Measurements from ENCODE around the gene EMC8. TPM values are rescaled to one million over a fixed set of nuclear protein-coding genes. Genes with fewer than 3 reads are reported as not detected.

The EMC8 gene
- total RNA-seq, 1 donor from 2014 or later: 27.4 TPM

DNA sequence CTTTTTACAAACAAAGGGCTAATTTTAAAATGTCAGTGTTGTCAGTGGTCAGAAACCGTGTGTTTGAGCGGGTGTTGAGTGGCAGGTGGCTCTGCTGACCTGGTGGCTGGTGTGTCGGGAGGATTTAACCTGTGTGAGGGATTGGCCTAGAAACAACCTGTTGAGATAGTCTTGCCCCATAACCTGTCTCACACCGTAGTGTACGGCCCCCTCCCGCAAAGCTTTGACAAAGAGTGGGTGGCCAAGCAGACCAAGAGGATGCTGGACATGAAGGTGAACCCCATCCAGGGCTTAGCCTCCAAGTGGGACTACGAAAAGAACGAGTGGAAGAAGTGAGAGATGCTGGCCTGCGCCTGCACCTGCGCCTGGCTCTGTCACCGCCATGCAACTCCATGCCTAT is 7.2 kb upstream of the EMC8 start:
- Mint-ChIP-seq H3K27ac (ENCODE audit: unreplicated experiment) (no peak overlapping the region), H3K27me3 (ENCODE audit: low read depth) (peaks cover 7% of the 10 kb centered on the region), H3K36me3 (ENCODE audit: low read depth) (peaks cover 38% of the 10 kb centered on the region), H3K9me3 (ENCODE audit: low read depth) (no peaks in the 10 kb centered on the region), H3K4me1 (ENCODE audit: low read depth) (peaks cover 8% of the 10 kb centered on the region), H3K4me3 (ENCODE audit: unreplicated experiment) (no peak overlapping the region)
- no peak for DNase-seq (ENCODE audit: low spot score)
- TF ChIP-seq, protein P1, sequence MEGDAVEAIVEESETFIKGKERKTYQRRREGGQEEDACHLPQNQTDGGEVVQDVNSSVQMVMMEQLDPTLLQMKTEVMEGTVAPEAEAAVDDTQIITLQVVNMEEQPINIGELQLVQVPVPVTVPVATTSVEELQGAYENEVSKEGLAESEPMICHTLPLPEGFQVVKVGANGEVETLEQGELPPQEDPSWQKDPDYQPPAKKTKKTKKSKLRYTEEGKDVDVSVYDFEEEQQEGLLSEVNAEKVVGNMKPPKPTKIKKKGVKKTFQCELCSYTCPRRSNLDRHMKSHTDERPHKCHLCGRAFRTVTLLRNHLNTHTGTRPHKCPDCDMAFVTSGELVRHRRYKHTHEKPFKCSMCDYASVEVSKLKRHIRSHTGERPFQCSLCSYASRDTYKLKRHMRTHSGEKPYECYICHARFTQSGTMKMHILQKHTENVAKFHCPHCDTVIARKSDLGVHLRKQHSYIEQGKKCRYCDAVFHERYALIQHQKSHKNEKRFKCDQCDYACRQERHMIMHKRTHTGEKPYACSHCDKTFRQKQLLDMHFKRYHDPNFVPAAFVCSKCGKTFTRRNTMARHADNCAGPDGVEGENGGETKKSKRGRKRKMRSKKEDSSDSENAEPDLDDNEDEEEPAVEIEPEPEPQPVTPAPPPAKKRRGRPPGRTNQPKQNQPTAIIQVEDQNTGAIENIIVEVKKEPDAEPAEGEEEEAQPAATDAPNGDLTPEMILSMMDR (IDR thresholded peaks at IDR 0.05): no peak

DNA sequence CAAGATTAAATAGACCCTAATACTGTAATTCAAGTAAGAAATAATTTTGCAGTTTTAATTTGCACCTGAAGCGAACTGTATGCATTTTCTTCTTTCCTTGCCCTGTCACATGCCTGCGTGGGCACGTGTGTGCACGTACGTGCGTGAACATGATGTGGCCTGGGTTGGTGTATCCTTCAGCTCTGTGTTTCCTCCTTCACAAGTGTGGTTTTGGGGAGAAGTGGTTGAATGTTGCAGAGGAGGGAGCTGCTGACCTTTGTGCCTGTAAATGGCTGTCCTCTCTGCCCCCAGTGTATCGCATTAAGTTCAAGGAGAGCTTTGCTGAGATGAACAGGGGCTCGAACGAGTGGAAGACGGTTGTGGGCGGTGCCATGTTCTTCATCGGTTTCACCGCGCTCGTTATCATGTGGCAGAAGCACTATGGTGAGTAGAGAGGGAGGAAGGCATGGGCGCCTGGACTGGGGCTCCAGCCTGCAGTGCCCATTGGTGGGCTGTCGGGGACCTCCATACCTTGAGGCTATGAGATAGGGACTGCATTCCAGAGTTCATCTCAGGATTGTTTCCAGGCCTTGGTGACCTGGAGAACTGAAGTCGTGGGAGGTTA is 6.2 kb upstream of the EMC8 start:
- no peak overlapping the region for H3K4me3 Mint-ChIP-seq (ENCODE audit: unreplicated experiment)
- DNase-seq (ENCODE audit: low spot score): peak; percentile 73
- TF ChIP-seq, protein P1 (IDR thresholded peaks at IDR 0.05): no peak
- peaks cover 18% of the 10 kb centered on the region for H3K4me1 Mint-ChIP-seq (ENCODE audit: low read depth)
- H3K9me3 Mint-ChIP-seq (ENCODE audit: low read depth): no peaks in the 10 kb centered on the region
- H3K27me3 Mint-ChIP-seq (ENCODE audit: low read depth): peaks cover 3% of the 10 kb centered on the region
- peaks cover 40% of the 10 kb centered on the region for H3K36me3 Mint-ChIP-seq (ENCODE audit: low read depth)
- no peak overlapping the region for H3K27ac Mint-ChIP-seq (ENCODE audit: unreplicated experiment)

DNA sequence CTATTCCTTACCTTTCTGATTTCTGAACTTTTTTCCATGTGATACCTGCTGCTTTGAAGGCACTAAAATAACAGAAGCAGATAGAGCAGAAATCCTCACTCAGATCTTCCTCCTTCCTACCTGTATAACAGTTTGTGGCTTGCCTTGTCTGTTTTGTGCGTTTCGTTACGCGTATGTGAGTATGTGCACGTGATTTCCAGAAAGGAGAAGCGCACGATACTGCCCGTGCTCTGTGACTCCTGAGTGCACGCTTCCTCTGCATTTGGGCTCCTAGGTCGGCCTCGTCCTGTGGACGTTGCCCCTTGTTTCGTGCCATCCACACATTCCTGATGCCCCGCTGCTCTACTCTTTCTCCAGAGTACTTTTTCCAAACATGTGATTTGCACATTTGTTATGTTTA is 4.2 kb upstream of the EMC8 start:
- Mint-ChIP-seq H3K9me3 (ENCODE audit: low read depth) (no peaks in the 10 kb centered on the region), H3K27me3 (ENCODE audit: low read depth) (no peaks in the 10 kb centered on the region), H3K4me3 (ENCODE audit: unreplicated experiment) (no peak overlapping the region), H3K36me3 (ENCODE audit: low read depth) (peaks cover 40% of the 10 kb centered on the region), H3K4me1 (ENCODE audit: low read depth) (peaks cover 24% of the 10 kb centered on the region), H3K27ac (ENCODE audit: unreplicated experiment) (peak overlapping the region; percentile 46)
- no peak for DNase-seq (ENCODE audit: low spot score)
- TF ChIP-seq, protein P1 (IDR thresholded peaks at IDR 0.05): no peak

DNA sequence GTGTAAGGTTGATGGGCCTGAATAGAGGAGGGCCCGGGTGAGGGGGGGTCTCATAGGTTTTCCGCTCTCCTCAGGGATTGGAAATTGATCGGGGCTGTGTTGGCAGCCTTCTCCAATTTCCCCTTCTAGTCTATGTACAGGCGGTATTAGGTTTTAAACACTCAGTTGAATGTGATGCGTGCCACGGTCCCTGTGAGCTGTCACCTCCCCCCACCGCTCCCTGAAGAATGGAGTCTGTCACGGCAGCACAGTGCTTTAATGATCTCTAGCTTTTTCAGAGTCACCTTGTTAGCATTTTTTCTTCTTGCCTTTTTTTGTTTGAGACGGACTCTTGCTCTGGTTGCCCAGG is 951 bp upstream of the EMC8 start:
- peaks cover 43% of the 10 kb centered on the region for H3K4me1 Mint-ChIP-seq (ENCODE audit: low read depth)
- TF ChIP-seq, protein P1 (IDR thresholded peaks at IDR 0.05): no peak
- H3K4me3 Mint-ChIP-seq (ENCODE audit: unreplicated experiment): peak overlapping the region; percentile 83
- peak overlapping the region; percentile 96 for H3K27ac Mint-ChIP-seq (ENCODE audit: unreplicated experiment)
- H3K27me3 Mint-ChIP-seq (ENCODE audit: low read depth): no peaks in the 10 kb centered on the region
- H3K36me3 Mint-ChIP-seq (ENCODE audit: low read depth): peaks cover 34% of the 10 kb centered on the region
- no peak for DNase-seq (ENCODE audit: low spot score)
- no peaks in the 10 kb centered on the region for H3K9me3 Mint-ChIP-seq (ENCODE audit: low read depth)

DNA sequence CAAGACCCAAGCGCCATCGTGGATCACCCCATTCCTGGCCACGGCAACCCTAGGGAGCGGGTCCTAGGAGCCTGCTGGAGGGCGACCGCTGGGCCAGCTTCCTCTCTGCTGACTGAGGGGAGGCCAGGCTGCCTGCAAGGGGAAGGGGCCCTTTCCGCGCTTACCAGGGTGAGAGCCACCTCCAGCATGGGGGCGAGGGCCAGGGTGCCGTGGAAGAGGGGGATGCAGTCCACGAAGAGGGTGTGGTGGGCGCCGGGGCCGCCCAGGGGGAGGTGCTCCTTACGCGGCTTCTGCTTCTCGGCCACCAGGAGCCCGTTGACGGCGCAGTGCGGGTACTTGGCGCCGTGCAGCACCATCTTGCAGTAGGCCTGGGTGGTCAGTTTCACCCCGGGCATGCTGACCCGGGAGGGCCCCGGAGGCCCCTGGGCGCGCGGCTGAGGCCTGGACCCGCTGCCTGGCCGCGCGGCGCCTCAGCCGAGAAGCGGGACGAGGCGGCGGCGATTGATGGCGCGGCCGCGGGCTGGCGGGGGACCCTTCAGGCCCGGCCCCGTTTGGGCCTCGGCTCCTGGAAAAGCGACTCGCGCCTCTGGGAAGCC is 345 bp downstream of the EMC8 start:
- H3K9me3 Mint-ChIP-seq (ENCODE audit: low read depth): no peaks in the 10 kb centered on the region
- H3K36me3 Mint-ChIP-seq (ENCODE audit: low read depth): peaks cover 31% of the 10 kb centered on the region
- TF ChIP-seq, protein P1 (IDR thresholded peaks at IDR 0.05): peak; percentile 40

More for the DNA sequence above, 345 bp downstream of the EMC8 start:
- Mint-ChIP-seq H3K4me1 (ENCODE audit: low read depth) (peaks cover 43% of the 10 kb centered on the region), H3K4me3 (ENCODE audit: unreplicated experiment) (peak overlapping the region; percentile 85), H3K27me3 (ENCODE audit: low read depth) (no peaks in the 10 kb centered on the region), H3K27ac (ENCODE audit: unreplicated experiment) (peak overlapping the region; percentile 84)
- DNase-seq (ENCODE audit: low spot score): no peak

Measured in chondrocyte (in vitro differentiated cells).